Osteocyte (in vitro differentiated cells): Measurements from ENCODE around the gene TEX2. TPM values are rescaled to one million over a fixed set of nuclear protein-coding genes. Genes with fewer than 3 reads are reported as not detected.

ENCODE experiments used
- DNase-seq: peaks from one replicate; pipeline ENCODE4 v3.0.0; 2021; ENCODE audit warnings: mixed read lengths; ENCODE audit not compliant: unreplicated experiment; ENCODE audit errors: extremely low spot score
- H3K27ac Mint-ChIP-seq: one replicate; pipeline ENCODE4 v1.8.0; 2021; ENCODE audit warnings: mild to moderate bottlenecking, mixed read lengths; ENCODE audit not compliant: unreplicated experiment
- H3K27me3 Mint-ChIP-seq: one replicate; pipeline ENCODE4 v1.8.0; 2021; ENCODE audit warnings: mixed read lengths; ENCODE audit not compliant: unreplicated experiment
- H3K36me3 Mint-ChIP-seq: one replicate; pipeline ENCODE4 v1.8.0; 2021; ENCODE audit warnings: mixed read lengths; ENCODE audit not compliant: unreplicated experiment
- H3K4me1 Mint-ChIP-seq: one replicate; pipeline ENCODE4 v1.8.0; 2021; ENCODE audit warnings: mixed read lengths; ENCODE audit not compliant: unreplicated experiment
- H3K4me3 Mint-ChIP-seq: one replicate; pipeline ENCODE4 v1.8.0; 2021; ENCODE audit warnings: mild to moderate bottlenecking, moderate library complexity, mixed read lengths; ENCODE audit not compliant: unreplicated experiment
- H3K9me3 Mint-ChIP-seq: one replicate; pipeline ENCODE4 v1.8.0; 2021; ENCODE audit warnings: mixed read lengths; ENCODE audit not compliant: unreplicated experiment
- CTCF ChIP-seq: fragments of 200-600 bp; sonication (generic); IDR thresholded peaks from 2 replicates; pipeline ENCODE4 v1.5.0; 2021; ENCODE audit warnings: antibody characterized with exemption, mild to moderate bottlenecking, moderate library complexity
- total RNA-seq: library from RNA; stranded (reverse); gene quantifications from 2 replicates; pipeline ENCODE4 v1.2.1, GENCODE V29; 2021

Gene TEX2
- total RNA-seq, 1 donor from 2014 or later = 73.5 TPM

GRCh38 chr17:64216338-64217248 lies 46.5 kb downstream of the TEX2 start:
- H3K4me3 Mint-ChIP-seq = peak overlapping the region; percentile 33
- H3K4me1 Mint-ChIP-seq = peaks cover 78% of the 10 kb centered on the region
- no peaks in the 10 kb centered on the region for H3K27me3 Mint-ChIP-seq
- no peak for TF ChIP-seq CTCF
- H3K27ac Mint-ChIP-seq = peak overlapping the region; percentile 95
- H3K9me3 Mint-ChIP-seq = peaks cover under 1% of the 10 kb centered on the region
- DNase-seq = no peak
- peaks cover 31% of the 10 kb centered on the region for H3K36me3 Mint-ChIP-seq

GRCh38 chr17:64216000-64216337 lies 47.1 kb downstream of the TEX2 start:
- Mint-ChIP-seq H3K27me3 (no peaks in the 10 kb centered on the region), H3K9me3 (no peaks in the 10 kb centered on the region), H3K4me3 (peak overlapping the region; percentile 33), H3K27ac (peak overlapping the region; percentile 95), H3K4me1 (peaks cover 79% of the 10 kb centered on the region), H3K36me3 (peaks cover 32% of the 10 kb centered on the region)
- DNase-seq = no peak
- TF ChIP-seq CTCF = no peak

GRCh38 chr17:64214950-64215349 lies 48.1 kb downstream of the TEX2 start:
- H3K27ac Mint-ChIP-seq = peak overlapping the region; percentile 95
- peaks cover 82% of the 10 kb centered on the region for H3K4me1 Mint-ChIP-seq

GRCh38 chr17:64213995-64214811 lies 48.9 kb downstream of the TEX2 start:
- peak overlapping the region; percentile 95 for H3K27ac Mint-ChIP-seq
- peak overlapping the region; percentile 40 for H3K4me3 Mint-ChIP-seq

More at GRCh38 chr17:64214950-64215349, 48.1 kb downstream of the TEX2 start:
- Mint-ChIP-seq H3K9me3 (no peaks in the 10 kb centered on the region), H3K4me3 (no peak overlapping the region), H3K36me3 (peaks cover 29% of the 10 kb centered on the region), H3K27me3 (no peaks in the 10 kb centered on the region)
- no peak for TF ChIP-seq CTCF
- no peak for DNase-seq

More at GRCh38 chr17:64213995-64214811, 48.9 kb downstream of the TEX2 start:
- peaks cover 32% of the 10 kb centered on the region for H3K36me3 Mint-ChIP-seq
- no peak for TF ChIP-seq CTCF
- H3K27me3 Mint-ChIP-seq = no peaks in the 10 kb centered on the region
- peaks cover 84% of the 10 kb centered on the region for H3K4me1 Mint-ChIP-seq
- DNase-seq = no peak
- H3K9me3 Mint-ChIP-seq = no peaks in the 10 kb centered on the region
